Smooth muscle cell (in vitro differentiated cells): ENCODE measurements around the gene CLIC5. TPM values are rescaled to one million over a fixed set of nuclear protein-coding genes. Genes with fewer than 3 reads are reported as not detected.

Source experiments
- DNase-seq: peaks from one replicate; lab custom pipeline; 2025; ENCODE audit not compliant: unreplicated experiment; lab: John Stamatoyannopoulos, UW
- H2AFZ ChIP-seq: fragments of 200-600 bp; sonication (generic); 2 replicates; pipeline ENCODE4 v1.6.0; 2016; ENCODE audit warnings: antibody characterized with exemption, low read depth, mild to moderate bottlenecking
- H3F3A ChIP-seq: fragments of 200-600 bp; sonication (generic); 2 replicates; pipeline ENCODE4 v1.6.0; 2017; ENCODE audit warnings: antibody characterized with exemption, low read depth
- H3K27ac ChIP-seq: fragments of 200-600 bp; sonication (generic); 2 replicates; pipeline ENCODE4 v1.5.1; 2016; ENCODE audit warnings: low read depth, mild to moderate bottlenecking
- H3K27me3 ChIP-seq: fragments of 200-600 bp; sonication (generic); 2 replicates; pipeline ENCODE4 v1.6.1; 2016; ENCODE audit warnings: low read depth, mild to moderate bottlenecking
- H3K36me3 ChIP-seq: fragments of 200-600 bp; sonication (generic); 2 replicates; pipeline ENCODE4 v1.5.1; 2016; ENCODE audit warnings: low read depth
- H3K4me1 ChIP-seq: fragments of 200-600 bp; sonication (generic); 2 replicates; pipeline ENCODE4 v1.5.1; 2016; ENCODE audit warnings: low read depth
- H3K4me2 ChIP-seq: fragments of 200-600 bp; sonication (generic); 2 replicates; pipeline ENCODE4 v1.6.0; 2016; ENCODE audit warnings: mild to moderate bottlenecking
- H3K4me3 ChIP-seq: fragments of 200-600 bp; sonication (generic); 2 replicates; pipeline ENCODE4 v1.5.1; 2016; ENCODE audit warnings: mild to moderate bottlenecking
- H3K79me2 ChIP-seq: fragments of 200-600 bp; sonication (generic); 2 replicates; pipeline ENCODE4 v1.6.0; 2016; ENCODE audit warnings: low read depth, mild to moderate bottlenecking
- H3K9ac ChIP-seq: fragments of 200-600 bp; sonication (generic); 2 replicates; pipeline ENCODE4 v1.6.0; 2016; ENCODE audit warnings: low read depth
- H3K9me3 ChIP-seq: fragments of 200-600 bp; sonication (generic); replicated peaks from 2 replicates; pipeline ENCODE4 v1.5.1; 2016; ENCODE audit warnings: low read depth
- H4K20me1 ChIP-seq: fragments of 200-600 bp; sonication (generic); 2 replicates; pipeline ENCODE4 v1.6.0; 2016; ENCODE audit warnings: low read depth
- WGBS: methylation state at CpG from one replicate; pipeline ENCODE4 v1.1.7; 2016; ENCODE audit warnings: low lambda C conversion rate; 5-methylcytosine and 5-hydroxymethylcytosine counted together
- polyA plus RNA-seq: library from polyadenylated mRNA; unstranded; fragments of >200 nt; fragmentation: Nextera tagmentation; extraction: Ambion mirVana; gene quantifications from 2 replicates; pipeline ENCODE4 v1.2.1, GENCODE V29; 2016
- total RNA-seq: library from RNA; depleted of rRNA; stranded (reverse); fragments of >200 nt; gene quantifications from 2 replicates; pipeline ENCODE4 v1.2.3, GENCODE V29; 2014
- TF ChIP-seq, protein P1 (sequence below): fragments of 200-600 bp; sonication (generic); IDR thresholded peaks from 2 replicates; pipeline ENCODE4 v1.5.1; 2017; ENCODE audit warnings: borderline replicate concordance, mild to moderate bottlenecking, antibody characterized with exemption; ENCODE audit not compliant: insufficient read depth, poor library complexity, severe bottlenecking

Gene CLIC5
- total and polyA plus RNA-seq, 2 experiments from 2014 or later: 0.97 to 4.4 TPM

DNA sequence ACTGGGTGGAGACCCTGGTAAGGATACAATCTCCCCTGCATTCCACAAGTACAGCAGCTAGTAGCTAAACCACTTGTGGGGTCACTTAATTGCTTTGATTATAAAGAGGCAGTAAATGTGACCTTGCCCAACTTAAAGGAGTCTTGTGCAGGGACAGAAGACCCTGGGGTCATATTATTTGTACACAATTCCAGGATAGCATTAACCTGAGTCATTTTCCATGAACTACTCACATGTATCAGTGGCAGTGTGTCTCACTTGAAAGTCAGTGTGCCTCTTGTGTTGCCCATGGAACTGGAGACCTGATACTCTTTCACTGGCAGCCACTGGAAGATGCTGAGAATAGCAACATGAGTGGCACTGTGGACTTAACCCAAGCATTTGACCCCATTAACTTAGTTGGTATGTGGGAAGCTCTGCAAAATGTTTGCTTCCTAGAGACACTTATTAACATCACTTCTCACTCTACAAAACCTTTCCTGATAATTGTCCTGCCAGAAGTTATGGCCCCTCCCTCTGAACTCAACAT lies 28.9 kb downstream of the CLIC5 start:
- DNase-seq: no peak
- Histone ChIP-seq H3K79me2 (no peaks in the 10 kb centered on the region), H3K27ac (no peak overlapping the region), H2AFZ (no peak overlapping the region), H4K20me1 (no peaks in the 10 kb centered on the region), H3K4me3 (no peak overlapping the region), H3K36me3 (no peaks in the 10 kb centered on the region), H3K27me3 (no peaks in the 10 kb centered on the region), H3K4me1 (no peaks in the 10 kb centered on the region), H3F3A (no peaks in the 10 kb centered on the region), H3K9ac (no peak overlapping the region), H3K4me2 (no peak overlapping the region), H3K9me3 (no peaks in the 10 kb centered on the region)
- TF ChIP-seq, protein P1, sequence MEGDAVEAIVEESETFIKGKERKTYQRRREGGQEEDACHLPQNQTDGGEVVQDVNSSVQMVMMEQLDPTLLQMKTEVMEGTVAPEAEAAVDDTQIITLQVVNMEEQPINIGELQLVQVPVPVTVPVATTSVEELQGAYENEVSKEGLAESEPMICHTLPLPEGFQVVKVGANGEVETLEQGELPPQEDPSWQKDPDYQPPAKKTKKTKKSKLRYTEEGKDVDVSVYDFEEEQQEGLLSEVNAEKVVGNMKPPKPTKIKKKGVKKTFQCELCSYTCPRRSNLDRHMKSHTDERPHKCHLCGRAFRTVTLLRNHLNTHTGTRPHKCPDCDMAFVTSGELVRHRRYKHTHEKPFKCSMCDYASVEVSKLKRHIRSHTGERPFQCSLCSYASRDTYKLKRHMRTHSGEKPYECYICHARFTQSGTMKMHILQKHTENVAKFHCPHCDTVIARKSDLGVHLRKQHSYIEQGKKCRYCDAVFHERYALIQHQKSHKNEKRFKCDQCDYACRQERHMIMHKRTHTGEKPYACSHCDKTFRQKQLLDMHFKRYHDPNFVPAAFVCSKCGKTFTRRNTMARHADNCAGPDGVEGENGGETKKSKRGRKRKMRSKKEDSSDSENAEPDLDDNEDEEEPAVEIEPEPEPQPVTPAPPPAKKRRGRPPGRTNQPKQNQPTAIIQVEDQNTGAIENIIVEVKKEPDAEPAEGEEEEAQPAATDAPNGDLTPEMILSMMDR: no peak

DNA sequence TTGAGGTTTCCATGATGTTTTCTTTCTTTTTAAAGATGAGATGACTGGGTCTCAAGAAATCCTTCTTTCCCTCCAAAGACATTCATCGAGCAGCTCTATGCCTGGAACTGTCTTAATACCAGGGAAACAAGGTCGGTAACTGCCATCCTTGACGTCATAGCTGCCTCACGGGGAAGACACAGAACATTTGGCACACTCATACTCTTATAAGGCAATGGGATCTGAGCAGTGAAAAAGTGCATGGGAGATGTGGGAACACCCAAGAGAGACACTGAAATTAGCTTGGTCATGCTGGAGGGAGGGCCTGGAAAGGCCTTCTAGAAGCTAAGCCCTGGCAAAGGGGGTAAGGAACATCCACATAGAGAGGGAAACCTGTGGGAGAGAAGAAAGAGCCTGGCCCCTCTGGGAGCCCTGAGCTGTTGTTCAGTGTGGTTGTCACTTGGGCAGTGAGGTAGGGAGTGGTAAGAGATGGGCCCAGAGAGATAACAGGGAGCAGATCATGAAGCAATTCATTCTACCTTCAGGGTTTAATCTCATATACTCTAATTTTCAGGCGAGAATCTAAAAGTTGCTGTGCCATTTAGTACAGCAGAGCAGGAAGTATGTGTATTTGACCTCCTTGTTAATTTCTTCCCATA lies 30.8 kb downstream of the CLIC5 start:
- Histone ChIP-seq H4K20me1 (no peaks in the 10 kb centered on the region), H3F3A (no peaks in the 10 kb centered on the region), H3K9ac (no peak overlapping the region), H3K4me2 (no peak overlapping the region), H3K4me3 (no peak overlapping the region), H3K36me3 (no peaks in the 10 kb centered on the region), H2AFZ (no peak overlapping the region), H3K27me3 (no peaks in the 10 kb centered on the region), H3K9me3 (no peaks in the 10 kb centered on the region), H3K4me1 (no peaks in the 10 kb centered on the region), H3K27ac (no peak overlapping the region), H3K79me2 (no peaks in the 10 kb centered on the region)
- 89% methylated on average over 5 of the region's 5 CpGs for WGBS
- DNase-seq: no peak
- TF ChIP-seq, protein P1: no peak

DNA sequence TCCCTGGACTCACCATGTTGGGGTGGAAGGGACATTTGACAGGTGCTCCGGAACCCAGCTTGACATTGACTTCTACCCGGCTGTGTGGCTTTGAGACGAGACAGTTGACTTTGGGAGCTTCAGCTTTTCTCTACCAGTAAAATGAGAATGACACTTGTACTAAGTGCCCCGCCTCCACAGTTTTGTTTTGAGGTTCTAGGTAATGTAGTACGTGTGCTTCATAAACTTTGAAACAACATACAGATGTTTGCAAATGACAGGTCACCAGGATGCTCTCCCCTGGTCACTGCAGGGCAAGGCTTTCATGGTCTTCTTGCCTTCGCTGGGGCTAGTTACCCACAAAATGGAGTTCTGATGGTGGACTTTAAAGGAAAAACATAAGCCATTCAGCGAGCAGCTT lies 31.3 kb downstream of the CLIC5 start:
- Histone ChIP-seq H3K4me3 (no peak overlapping the region), H3K79me2 (no peaks in the 10 kb centered on the region), H3K27ac (no peak overlapping the region), H3K4me1 (no peaks in the 10 kb centered on the region), H3K27me3 (no peaks in the 10 kb centered on the region), H2AFZ (no peak overlapping the region), H3K36me3 (no peaks in the 10 kb centered on the region), H3K9me3 (no peaks in the 10 kb centered on the region), H4K20me1 (no peaks in the 10 kb centered on the region), H3K9ac (no peak overlapping the region), H3K4me2 (no peak overlapping the region), H3F3A (no peaks in the 10 kb centered on the region)
- 96% methylated on average over 7 of the region's 7 CpGs for WGBS
- TF ChIP-seq, protein P1: no peak
- no peak for DNase-seq

DNA sequence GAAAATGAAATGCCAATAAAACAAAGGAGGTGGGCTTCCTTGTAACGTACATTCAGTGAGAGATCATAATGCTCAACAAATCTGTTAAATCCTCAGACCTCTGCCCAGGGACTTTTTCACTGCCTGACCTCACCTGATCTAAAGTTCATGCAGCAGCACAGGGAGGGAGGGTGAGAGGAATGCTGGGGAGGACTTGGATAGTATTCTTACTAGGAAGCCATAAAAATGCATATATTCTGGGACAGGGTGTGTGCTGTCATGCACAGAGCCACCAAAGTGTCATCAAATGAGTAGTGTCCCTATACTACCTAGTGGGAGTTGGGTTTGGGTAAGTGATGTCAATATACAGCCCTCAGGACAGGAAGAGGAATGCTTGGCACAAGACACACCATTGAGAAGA lies 32.6 kb downstream of the CLIC5 start:
- Histone ChIP-seq H3K27ac (no peak overlapping the region), H3F3A (no peaks in the 10 kb centered on the region), H3K9ac (no peak overlapping the region), H3K36me3 (no peaks in the 10 kb centered on the region), H3K4me1 (no peaks in the 10 kb centered on the region), H4K20me1 (no peaks in the 10 kb centered on the region), H3K79me2 (no peaks in the 10 kb centered on the region), H2AFZ (no peak overlapping the region), H3K4me2 (no peak overlapping the region), H3K4me3 (no peak overlapping the region), H3K9me3 (no peaks in the 10 kb centered on the region), H3K27me3 (no peaks in the 10 kb centered on the region)
- TF ChIP-seq, protein P1: no peak
- 92% methylated on average over 1 of the region's 1 CpG for WGBS
- DNase-seq: no peak
